HepG2 (cell line): ENCODE data around the gene RANBP3. TPM values are rescaled to one million over a fixed set of nuclear protein-coding genes. Genes with fewer than 3 reads are reported as not detected.

Experiments
- AHDC1 ChIP-seq: sonication (generic); formaldehyde crosslinking; IDR thresholded peaks from 2 replicates; pipeline ENCODE4 v1.5.1; 2020; ENCODE audit warnings: mild to moderate bottlenecking, missing genetic modification reagents, borderline replicate concordance
- CCAR2 ChIP-seq: fragments of 200-400 bp; formaldehyde crosslinking; optimal IDR thresholded peaks from 2 replicates; pipeline ENCODE3; 2018; ENCODE audit warnings: low read depth, mild to moderate bottlenecking, low read length, moderate library complexity
- FOSL1 ChIP-seq: sonication (generic); formaldehyde crosslinking; IDR thresholded peaks from 2 replicates; pipeline ENCODE4 v1.9.0; 2021; ENCODE audit warnings: missing genetic modification reagents, borderline replicate concordance
- KLF12 ChIP-seq: sonication (generic); formaldehyde crosslinking; IDR thresholded peaks from 2 replicates; pipeline ENCODE4 v1.4.0; 2020; ENCODE audit warnings: missing genetic modification reagents, borderline replicate concordance
- MATR3 ChIP-seq: sonication (generic); formaldehyde crosslinking; IDR thresholded peaks from 2 replicates; pipeline ENCODE4 v1.4.0; 2020; ENCODE audit warnings: missing genetic modification reagents
- SKI ChIP-seq: fragments of 450-650 bp; IDR thresholded peaks from one replicate; pipeline ENCODE4 v1.6.1; 2018; ENCODE audit warnings: mild to moderate bottlenecking; ENCODE audit not compliant: partially characterized antibody
- SOX13 ChIP-seq, 3 experiments: fragments of 450-650 bp in 1 of 3; sonication (generic) in 1 of 3; formaldehyde crosslinking in 1 of 3; IDR thresholded peaks in 2 of 3; conservative IDR thresholded peaks in 1 of 3; 2 replicates each; pipeline versions ENCODE4 v1.5.0 to v1.6.1; 2016 to 2020; ENCODE audit warnings: antibody characterized with exemption in 1 of 3, mild to moderate bottlenecking in 1 of 3, missing compliant biosample characterization in 1 of 3, missing genetic modification reagents in 1 of 3, moderate library complexity in 1 of 3
- ZNF235 ChIP-seq: sonication (generic); formaldehyde crosslinking; IDR thresholded peaks from 2 replicates; pipeline ENCODE4 v1.8.1; 2023; ENCODE audit warnings: mild to moderate bottlenecking, missing genetic modification reagents, borderline replicate concordance
- ZNF275 ChIP-seq: sonication (generic); formaldehyde crosslinking; IDR thresholded peaks from 2 replicates; pipeline ENCODE4 v1.8.0; 2022; ENCODE audit warnings: missing genetic modification reagents, mild to moderate bottlenecking, inconsistent platforms, borderline replicate concordance
- ZNF430 ChIP-seq: sonication (generic); formaldehyde crosslinking; IDR thresholded peaks from 2 replicates; pipeline ENCODE4 v1.9.0; 2021; ENCODE audit warnings: mild to moderate bottlenecking, missing genetic modification reagents
- ZNF431 ChIP-seq: sonication (generic); formaldehyde crosslinking; IDR thresholded peaks from 2 replicates; pipeline ENCODE4 v1.9.0; 2022; ENCODE audit warnings: missing genetic modification reagents, low read depth, mild to moderate bottlenecking, borderline replicate concordance
- ZNF501 ChIP-seq: sonication (generic); formaldehyde crosslinking; IDR thresholded peaks from 2 replicates; pipeline ENCODE4 v1.5.1; 2020; ENCODE audit warnings: mild to moderate bottlenecking, moderate library complexity, missing genetic modification reagents
- ZNF543 ChIP-seq: sonication (generic); formaldehyde crosslinking; IDR thresholded peaks from 2 replicates; pipeline ENCODE4 v1.4.0; 2020; ENCODE audit warnings: mild to moderate bottlenecking, missing genetic modification reagents
- polyA plus RNA-seq, 8 experiments: library from polyadenylated mRNA; depleted of rRNA in 3 of 8; stranded (reverse) in 7 of 8; unstranded in 1 of 8; fragments of >200 nt; fragmentation: Illumina TruSeq in 4 of 8; extraction: Trizol in 4 of 8; gene quantifications; 2 replicates each; pipeline versions ENCODE4 v1.2.1 to v1.2.3, GENCODE V29; 2011 to 2016; ENCODE audit warnings: low read depth in 4 of 8, missing spikeins in 1 of 8, mixed read lengths in 1 of 8; ENCODE audit not compliant: insufficient read depth in 1 of 8
- total RNA-seq, 5 experiments: library from RNA; depleted of rRNA; stranded (reverse); fragments of >200 nt; fragmentation: Illumina TruSeq; extraction: Trizol; gene quantifications; 2 replicates each; pipeline ENCODE4 v1.2.3, GENCODE V29; 2016; ENCODE audit warnings: low read depth in 1 of 5
- TF ChIP-seq, protein P1 (sequence below): sonication (generic); formaldehyde crosslinking; IDR thresholded peaks from 2 replicates; pipeline ENCODE4 v1.5.0; 2020; ENCODE audit warnings: mild to moderate bottlenecking, missing genetic modification reagents, moderate library complexity
- TF ChIP-seq, protein P2 (sequence below): sonication (generic); formaldehyde crosslinking; IDR thresholded peaks from 2 replicates; pipeline ENCODE4 v1.4.0; 2020; ENCODE audit warnings: missing genetic modification reagents, low read depth, mild to moderate bottlenecking, borderline replicate concordance
- TF ChIP-seq, protein P3 (sequence below): sonication (generic); formaldehyde crosslinking; IDR thresholded peaks from 2 replicates; pipeline ENCODE4 v1.4.0; 2020; ENCODE audit warnings: missing genetic modification reagents

Gene RANBP3
- total and polyA plus RNA-seq, 2 of the 13 experiments (the other 11 are each of a cell fraction or from before 2014, with no cell fraction given): 39.5 to 149 TPM

DNA sequence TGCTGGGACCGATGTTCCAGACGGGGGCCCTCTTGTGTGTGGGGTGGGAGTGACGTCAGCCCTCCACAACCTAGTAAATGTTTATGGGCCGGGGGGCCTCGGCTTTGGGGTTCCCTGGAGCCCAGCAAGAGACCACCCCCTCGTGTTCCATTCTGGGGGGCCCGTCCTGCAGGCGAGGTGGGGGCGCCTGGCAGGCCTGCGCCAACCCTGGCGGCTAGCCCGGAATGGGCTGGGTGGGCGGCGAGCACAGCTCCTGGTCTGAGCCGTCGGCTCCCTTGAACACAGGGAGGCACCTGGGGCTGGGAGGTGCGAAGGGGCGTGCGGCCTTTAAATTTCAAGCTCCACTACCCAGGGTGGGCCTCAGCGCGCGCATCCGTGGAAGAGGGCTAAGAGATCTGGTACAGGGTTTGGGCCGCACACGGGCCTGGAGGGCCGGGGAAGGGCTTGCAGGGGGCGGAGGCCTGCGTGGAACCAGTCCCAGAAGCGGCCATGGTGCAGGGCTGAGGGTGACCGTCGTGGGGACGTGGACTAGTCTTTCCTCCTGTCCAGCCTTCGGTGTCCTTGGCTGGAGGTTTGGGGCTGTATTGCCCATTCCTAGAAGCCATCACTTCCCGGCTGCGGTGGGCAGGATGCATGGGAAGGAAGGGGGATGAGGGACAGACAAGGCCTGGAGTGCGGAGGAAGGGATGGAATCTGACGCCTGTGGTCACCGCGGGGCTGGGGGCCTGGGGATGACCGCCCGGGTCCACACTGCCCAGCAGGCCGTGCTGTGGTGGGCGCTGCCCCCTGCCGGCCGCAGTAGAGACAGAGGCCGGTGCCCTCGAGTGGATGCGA, 85.8 kb downstream of the RANBP3 start (continued):
- TF ChIP-seq ZNF501: peak; percentile 50; the same call in 1 of the 2 replicates
- TF ChIP-seq ZNF235 (CRISPR knock-in tag): no peak
- peak; percentile 74; the same call in 1 of the 2 replicates for TF ChIP-seq ZNF275 (CRISPR knock-in tag)
- no peak for TF ChIP-seq FOSL1 (CRISPR knock-in tag)
- no peak for TF ChIP-seq SOX13 (IDR thresholded peaks at IDR 0.05)
- TF ChIP-seq SOX13 (CRISPR knock-in tag; conservative IDR thresholded peaks at IDR 0.05 in 1 of 2, IDR thresholded peaks at IDR 0.05 in 1 of 2): peak in 1 of 2 experiments; percentile 37; a peak in 2 of 4 replicates
- TF ChIP-seq, protein P1, sequence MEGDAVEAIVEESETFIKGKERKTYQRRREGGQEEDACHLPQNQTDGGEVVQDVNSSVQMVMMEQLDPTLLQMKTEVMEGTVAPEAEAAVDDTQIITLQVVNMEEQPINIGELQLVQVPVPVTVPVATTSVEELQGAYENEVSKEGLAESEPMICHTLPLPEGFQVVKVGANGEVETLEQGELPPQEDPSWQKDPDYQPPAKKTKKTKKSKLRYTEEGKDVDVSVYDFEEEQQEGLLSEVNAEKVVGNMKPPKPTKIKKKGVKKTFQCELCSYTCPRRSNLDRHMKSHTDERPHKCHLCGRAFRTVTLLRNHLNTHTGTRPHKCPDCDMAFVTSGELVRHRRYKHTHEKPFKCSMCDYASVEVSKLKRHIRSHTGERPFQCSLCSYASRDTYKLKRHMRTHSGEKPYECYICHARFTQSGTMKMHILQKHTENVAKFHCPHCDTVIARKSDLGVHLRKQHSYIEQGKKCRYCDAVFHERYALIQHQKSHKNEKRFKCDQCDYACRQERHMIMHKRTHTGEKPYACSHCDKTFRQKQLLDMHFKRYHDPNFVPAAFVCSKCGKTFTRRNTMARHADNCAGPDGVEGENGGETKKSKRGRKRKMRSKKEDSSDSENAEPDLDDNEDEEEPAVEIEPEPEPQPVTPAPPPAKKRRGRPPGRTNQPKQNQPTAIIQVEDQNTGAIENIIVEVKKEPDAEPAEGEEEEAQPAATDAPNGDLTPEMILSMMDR (CRISPR knock-in tag): peak; percentile 98
- TF ChIP-seq, protein P2, sequence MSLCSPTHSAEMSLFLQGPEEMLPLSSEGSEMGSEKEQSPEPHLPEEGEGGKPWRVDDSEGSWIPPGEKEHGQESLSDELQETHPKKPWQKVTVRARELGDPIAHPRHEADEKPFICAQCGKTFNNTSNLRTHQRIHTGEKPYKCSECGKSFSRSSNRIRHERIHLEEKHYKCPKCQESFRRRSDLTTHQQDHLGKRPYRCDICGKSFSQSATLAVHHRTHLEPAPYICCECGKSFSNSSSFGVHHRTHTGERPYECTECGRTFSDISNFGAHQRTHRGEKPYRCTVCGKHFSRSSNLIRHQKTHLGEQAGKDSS (CRISPR knock-in tag): no peak
- TF ChIP-seq ZNF431 (CRISPR knock-in tag): 0 out of 2 replicates have a peak, but pooled peaks have one; percentile 9
- TF ChIP-seq, protein P3, sequence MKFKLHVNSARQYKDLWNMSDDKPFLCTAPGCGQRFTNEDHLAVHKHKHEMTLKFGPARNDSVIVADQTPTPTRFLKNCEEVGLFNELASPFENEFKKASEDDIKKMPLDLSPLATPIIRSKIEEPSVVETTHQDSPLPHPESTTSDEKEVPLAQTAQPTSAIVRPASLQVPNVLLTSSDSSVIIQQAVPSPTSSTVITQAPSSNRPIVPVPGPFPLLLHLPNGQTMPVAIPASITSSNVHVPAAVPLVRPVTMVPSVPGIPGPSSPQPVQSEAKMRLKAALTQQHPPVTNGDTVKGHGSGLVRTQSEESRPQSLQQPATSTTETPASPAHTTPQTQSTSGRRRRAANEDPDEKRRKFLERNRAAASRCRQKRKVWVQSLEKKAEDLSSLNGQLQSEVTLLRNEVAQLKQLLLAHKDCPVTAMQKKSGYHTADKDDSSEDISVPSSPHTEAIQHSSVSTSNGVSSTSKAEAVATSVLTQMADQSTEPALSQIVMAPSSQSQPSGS (CRISPR knock-in tag): no peak
- TF ChIP-seq AHDC1 (CRISPR knock-in tag): no peak
- TF ChIP-seq KLF12: peak; percentile 8; the same call in 1 of the 2 replicates
- no peak for TF ChIP-seq ZNF543 (CRISPR knock-in tag)
- no peak for TF ChIP-seq CCAR2
- TF ChIP-seq SKI: no peak
- TF ChIP-seq ZNF430: no peak
- TF ChIP-seq MATR3: no peak
